ENCODE results near the gene NPB.
A peak's percentile ranks its signal among the peaks of the same experiment; 100 is the strongest.

NPB gene

GRCh38 chr17:81933178-81933699 lies 31.2 kb downstream of the NPB start:
- Histone ChIP-seq H3K9me3 (ENCODE audit: severe bottlenecking) (no peaks in the 10 kb centered on the region), H3K27ac (ENCODE audit: poor library complexity, severe bottlenecking) (no peak overlapping the region), H3K36me3 (ENCODE audit: low read depth) (peaks cover 24% of the 10 kb centered on the region), H3K4me3 (ENCODE audit: severe bottlenecking) (no peak overlapping the region), H3K4me1 (ENCODE audit: insufficient read depth, poor library complexity, severe bottlenecking) (no peaks in the 10 kb centered on the region), H3K27me3 (ENCODE audit: insufficient read depth, poor library complexity, severe bottlenecking) (no peaks in the 10 kb centered on the region)
- DNase-seq (ENCODE audit: low spot score) (no peak), ATAC-seq (ENCODE audit: low read depth) (no peak)
- no peak for TF ChIP-seq CTCF (IDR thresholded peaks at IDR 0.05; ENCODE audit: poor library complexity, severe bottlenecking)

DNA sequence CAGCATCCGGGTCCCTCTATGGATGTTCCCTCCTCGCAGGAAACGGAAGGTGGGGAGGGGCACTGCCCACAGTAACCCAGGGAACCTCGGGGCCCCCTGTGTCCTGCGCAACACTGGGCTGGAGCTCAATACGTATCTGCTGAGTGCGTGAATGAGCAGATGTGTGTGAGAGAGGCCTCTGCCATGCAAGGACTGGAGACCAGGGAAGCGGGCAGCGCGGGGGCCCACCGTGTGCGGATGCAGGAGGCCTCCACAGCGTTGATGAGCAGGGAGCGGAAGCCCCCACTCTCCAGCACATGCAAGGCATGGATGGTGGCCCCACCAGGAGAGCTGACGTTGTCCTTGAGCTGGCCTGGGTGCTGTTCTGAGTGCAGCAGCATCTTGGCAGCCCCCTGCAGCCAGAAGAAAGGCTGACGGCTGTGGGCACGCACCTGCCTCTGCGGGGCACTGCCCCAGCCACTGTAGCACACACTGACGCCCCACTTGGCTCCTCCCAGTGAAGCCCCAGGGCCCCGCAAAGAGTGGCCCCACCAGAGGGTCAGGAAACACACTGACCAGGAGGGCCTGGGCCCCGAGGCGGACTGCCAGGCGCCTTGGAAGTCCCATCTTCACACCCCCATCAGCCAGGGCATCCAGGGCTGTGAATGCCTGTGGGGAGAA lies 32.2 kb downstream of the NPB start:
- no peak for TF ChIP-seq CTCF (IDR thresholded peaks at IDR 0.05; ENCODE audit: poor library complexity, severe bottlenecking)
- no peak for ATAC-seq (ENCODE audit: low read depth)
- Histone ChIP-seq H3K4me3 (ENCODE audit: severe bottlenecking) (no peak overlapping the region), H3K4me1 (ENCODE audit: insufficient read depth, poor library complexity, severe bottlenecking) (no peaks in the 10 kb centered on the region), H3K9me3 (ENCODE audit: severe bottlenecking) (no peaks in the 10 kb centered on the region), H3K27me3 (ENCODE audit: insufficient read depth, poor library complexity, severe bottlenecking) (no peaks in the 10 kb centered on the region), H3K27ac (ENCODE audit: poor library complexity, severe bottlenecking) (no peak overlapping the region), H3K36me3 (ENCODE audit: low read depth) (peaks cover 24% of the 10 kb centered on the region)
- no peak for DNase-seq (ENCODE audit: low spot score)

- H3K27ac ChIP-seq (ENCODE audit: poor library complexity, severe bottlenecking) = no peak overlapping the region
Observed at GRCh38 chr17:81934850-81935708, 33.0 kb downstream of the NPB start.

GRCh38 chr17:81935709-81936084 lies 33.7 kb downstream of the NPB start:
- no peaks in the 10 kb centered on the region for H3K4me1 ChIP-seq (ENCODE audit: insufficient read depth, poor library complexity, severe bottlenecking)
- H3K9me3 ChIP-seq (ENCODE audit: severe bottlenecking) = no peaks in the 10 kb centered on the region
- peaks cover 24% of the 10 kb centered on the region for H3K36me3 ChIP-seq (ENCODE audit: low read depth)
- H3K27me3 ChIP-seq (ENCODE audit: insufficient read depth, poor library complexity, severe bottlenecking) = no peaks in the 10 kb centered on the region
- no peak for TF ChIP-seq CTCF (IDR thresholded peaks at IDR 0.05; ENCODE audit: poor library complexity, severe bottlenecking)
- peak overlapping the region; percentile 54 for H3K4me3 ChIP-seq (ENCODE audit: severe bottlenecking)
- H3K27ac ChIP-seq (ENCODE audit: poor library complexity, severe bottlenecking) = no peak overlapping the region
- ATAC-seq (ENCODE audit: low read depth) (no peak), DNase-seq (ENCODE audit: low spot score) (no peak)

More at GRCh38 chr17:81934850-81935708, 33.0 kb downstream of the NPB start:
- DNase-seq (ENCODE audit: low spot score) = no peak
- no peak for TF ChIP-seq CTCF (IDR thresholded peaks at IDR 0.05; ENCODE audit: poor library complexity, severe bottlenecking)
- Histone ChIP-seq H3K9me3 (ENCODE audit: severe bottlenecking) (no peaks in the 10 kb centered on the region), H3K36me3 (ENCODE audit: low read depth) (peaks cover 24% of the 10 kb centered on the region), H3K4me1 (ENCODE audit: insufficient read depth, poor library complexity, severe bottlenecking) (no peaks in the 10 kb centered on the region), H3K4me3 (ENCODE audit: severe bottlenecking) (no peak overlapping the region), H3K27me3 (ENCODE audit: insufficient read depth, poor library complexity, severe bottlenecking) (no peaks in the 10 kb centered on the region)
- no peak for ATAC-seq (ENCODE audit: low read depth)

Data from RWPE2 (cell line).